Measurements from ENCODE around the gene COX20. TPM values are rescaled to one million over a fixed set of nuclear protein-coding genes. Genes with fewer than 3 reads are reported as not detected.

Gene COX20
- total RNA-seq, 1 experiment from 2014 or later, result 33.1 TPM

DNA sequence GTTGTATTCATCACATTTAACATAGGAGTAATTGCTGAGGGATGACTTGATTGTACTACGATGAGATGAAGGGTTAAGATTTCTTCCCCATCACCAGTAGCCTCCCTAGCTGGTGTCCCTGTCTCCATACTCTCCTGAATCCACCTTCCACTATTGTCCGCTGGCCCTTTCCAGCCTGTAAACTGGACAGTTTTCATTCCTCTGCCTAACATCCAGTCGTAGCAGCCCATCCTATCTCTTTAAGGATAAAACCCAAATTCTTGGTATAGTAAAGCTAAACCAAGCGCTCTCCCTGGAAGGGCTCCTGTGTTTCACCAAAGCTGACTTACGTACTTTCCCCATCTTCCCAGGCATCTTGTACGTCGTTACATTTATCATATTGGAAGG, 670 bp downstream of the COX20 start:
- Mint-ChIP-seq H3K27ac (peak overlapping the region; percentile 95), H3K36me3 (peaks cover 11% of the 10 kb centered on the region; the same call in 1 of the 2 replicates), H3K4me3 (peak overlapping the region; percentile 97), H3K27me3 (ENCODE audit: low read depth) (no peaks in the 10 kb centered on the region), H3K9me3 (no peaks in the 10 kb centered on the region), H3K4me1 (peaks cover 48% of the 10 kb centered on the region)
- DNase-seq (ENCODE audit: low spot score), result no peak
- TF ChIP-seq NFE2L1 (CRISPR knock-in tag; IDR thresholded peaks at IDR 0.05), result no peak
- TF ChIP-seq, protein P1, sequence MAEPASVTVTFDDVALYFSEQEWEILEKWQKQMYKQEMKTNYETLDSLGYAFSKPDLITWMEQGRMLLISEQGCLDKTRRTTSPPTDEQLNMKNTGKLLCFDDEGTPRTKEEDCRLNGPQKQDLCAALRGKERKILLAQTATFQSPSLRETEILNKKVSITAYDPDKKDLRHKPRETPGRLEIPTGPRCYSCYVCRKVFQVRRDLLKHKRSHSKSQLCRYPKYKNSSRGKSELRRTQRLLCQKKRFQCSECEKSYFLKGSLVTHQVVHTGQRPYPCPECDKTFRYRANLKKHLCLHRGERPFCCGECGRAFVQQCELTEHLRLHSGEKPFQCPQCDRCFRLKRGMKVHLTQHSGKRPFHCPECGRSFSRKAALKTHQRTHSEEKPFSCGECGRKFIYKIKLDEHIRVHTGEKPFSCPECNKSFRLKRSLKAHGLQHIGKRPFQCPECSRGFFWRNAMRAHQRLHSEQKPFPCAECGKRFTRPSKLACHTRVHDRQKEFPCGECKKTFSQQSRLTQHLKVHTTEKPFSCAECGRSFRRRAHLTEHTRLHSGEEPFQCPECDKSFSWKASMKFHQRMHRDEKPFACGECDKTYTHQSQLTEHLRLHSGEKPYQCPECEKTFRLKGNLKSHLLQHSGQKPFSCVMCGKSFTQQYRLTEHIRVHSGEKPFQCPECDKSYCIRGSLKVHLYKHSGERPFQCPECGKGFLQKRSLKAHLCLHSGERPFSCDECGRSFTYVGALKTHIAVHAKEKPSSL (CRISPR knock-in tag; conservative IDR thresholded peaks at IDR 0.05), result 0 out of 2 replicates have a peak, but pooled peaks have one; percentile 27
- CTCF ChIA-PET, result interaction anchor here (0.8 kb wide), 2 partner anchors 206 to 233 kb away, joined by 3 to 5 read pairs; no protein-coding TSS in a partner anchor
- no peak; the same call in 1 of the 2 replicates for ATAC-seq
- POLR2A ChIA-PET, result interaction anchor here (0.5 to 3.0 kb wide), 9 partner anchors 19 to 210 kb away, joined by 3 to 37 read pairs (median 4); partner anchors contain the start of genes DESI2 and HNRNPU

DNA sequence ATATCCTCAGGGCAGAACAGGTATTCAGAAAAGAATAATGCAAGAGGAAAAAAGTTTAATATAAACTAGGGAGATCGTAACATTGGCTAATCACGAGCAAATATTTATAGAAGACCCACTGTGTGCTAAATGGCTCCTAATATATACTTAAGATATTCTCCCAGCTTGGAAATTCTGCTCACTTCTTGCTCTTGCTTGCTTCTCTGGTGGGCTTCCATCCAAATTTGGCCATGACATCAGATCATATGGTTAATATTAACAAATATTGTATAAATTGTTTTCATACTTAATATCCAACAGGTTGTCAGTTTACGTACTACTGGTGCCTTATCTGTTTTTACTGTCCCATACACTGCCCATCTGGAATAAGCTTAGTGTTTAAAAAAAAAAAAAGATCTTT, 1.1 kb downstream of the COX20 start:
- H3K9me3 Mint-ChIP-seq, result no peaks in the 10 kb centered on the region
- ChIA-PET CTCF (interaction anchor here (0.8 to 2.0 kb wide), 2 partner anchors 206 kb away, joined by 5 to 8 read pairs; no protein-coding TSS in a partner anchor), POLR2A (interaction anchor here (0.5 to 3.0 kb wide), 8 partner anchors 19 to 210 kb away, joined by 3 to 37 read pairs (median 4); partner anchors contain the start of gene HNRNPU)
- ATAC-seq, result no peak
- DNase-seq (ENCODE audit: low spot score), result no peak
- H3K4me3 Mint-ChIP-seq, result peak overlapping the region; percentile 97
- no peaks in the 10 kb centered on the region for H3K27me3 Mint-ChIP-seq (ENCODE audit: low read depth)
- H3K27ac Mint-ChIP-seq, result peak overlapping the region; percentile 95
- TF ChIP-seq NR1H2 (CRISPR knock-in tag; IDR thresholded peaks at IDR 0.05) (no peak), ZNF121 (CRISPR knock-in tag; IDR thresholded peaks at IDR 0.05) (no peak), ATF1 (CRISPR knock-in tag; IDR thresholded peaks at IDR 0.05) (no peak), NR3C1 (CRISPR knock-in tag; conservative IDR thresholded peaks at IDR 0.05; ENCODE audit: low read depth) (no peak), TEAD4 (CRISPR knock-in tag; IDR thresholded peaks at IDR 0.05) (no peak), PRRX2 (CRISPR knock-in tag; IDR thresholded peaks at IDR 0.05) (no peak), ZNF416 (CRISPR knock-in tag; IDR thresholded peaks at IDR 0.05) (no peak), ESRRA (CRISPR knock-in tag; IDR thresholded peaks at IDR 0.05; ENCODE audit: borderline replicate concordance) (no peak), ZNF138 (CRISPR knock-in tag; conservative IDR thresholded peaks at IDR 0.05) (no peak), JAZF1 (CRISPR knock-in tag; IDR thresholded peaks at IDR 0.05) (no peak), GTF2I (CRISPR knock-in tag; conservative IDR thresholded peaks at IDR 0.05) (no peak), NR2C2 (CRISPR knock-in tag; IDR thresholded peaks at IDR 0.05) (no peak), CREB1 (CRISPR knock-in tag; IDR thresholded peaks at IDR 0.05) (no peak), ZNF396 (CRISPR knock-in tag; IDR thresholded peaks at IDR 0.05; ENCODE audit: borderline replicate concordance) (no peak), ZNF317 (CRISPR knock-in tag; IDR thresholded peaks at IDR 0.05; ENCODE audit: borderline replicate concordance, low read depth) (no peak), TCF7 (CRISPR knock-in tag; IDR thresholded peaks at IDR 0.05; ENCODE audit: low read depth) (no peak)
- TF ChIP-seq, protein P2, sequence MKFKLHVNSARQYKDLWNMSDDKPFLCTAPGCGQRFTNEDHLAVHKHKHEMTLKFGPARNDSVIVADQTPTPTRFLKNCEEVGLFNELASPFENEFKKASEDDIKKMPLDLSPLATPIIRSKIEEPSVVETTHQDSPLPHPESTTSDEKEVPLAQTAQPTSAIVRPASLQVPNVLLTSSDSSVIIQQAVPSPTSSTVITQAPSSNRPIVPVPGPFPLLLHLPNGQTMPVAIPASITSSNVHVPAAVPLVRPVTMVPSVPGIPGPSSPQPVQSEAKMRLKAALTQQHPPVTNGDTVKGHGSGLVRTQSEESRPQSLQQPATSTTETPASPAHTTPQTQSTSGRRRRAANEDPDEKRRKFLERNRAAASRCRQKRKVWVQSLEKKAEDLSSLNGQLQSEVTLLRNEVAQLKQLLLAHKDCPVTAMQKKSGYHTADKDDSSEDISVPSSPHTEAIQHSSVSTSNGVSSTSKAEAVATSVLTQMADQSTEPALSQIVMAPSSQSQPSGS (CRISPR knock-in tag; IDR thresholded peaks at IDR 0.05; ENCODE audit: borderline replicate concordance, low read depth), result no peak
- TF ChIP-seq, protein P3, sequence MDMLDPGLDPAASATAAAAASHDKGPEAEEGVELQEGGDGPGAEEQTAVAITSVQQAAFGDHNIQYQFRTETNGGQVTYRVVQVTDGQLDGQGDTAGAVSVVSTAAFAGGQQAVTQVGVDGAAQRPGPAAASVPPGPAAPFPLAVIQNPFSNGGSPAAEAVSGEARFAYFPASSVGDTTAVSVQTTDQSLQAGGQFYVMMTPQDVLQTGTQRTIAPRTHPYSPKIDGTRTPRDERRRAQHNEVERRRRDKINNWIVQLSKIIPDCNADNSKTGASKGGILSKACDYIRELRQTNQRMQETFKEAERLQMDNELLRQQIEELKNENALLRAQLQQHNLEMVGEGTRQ (CRISPR knock-in tag; IDR thresholded peaks at IDR 0.05), result no peak
- TF ChIP-seq, protein P4, sequence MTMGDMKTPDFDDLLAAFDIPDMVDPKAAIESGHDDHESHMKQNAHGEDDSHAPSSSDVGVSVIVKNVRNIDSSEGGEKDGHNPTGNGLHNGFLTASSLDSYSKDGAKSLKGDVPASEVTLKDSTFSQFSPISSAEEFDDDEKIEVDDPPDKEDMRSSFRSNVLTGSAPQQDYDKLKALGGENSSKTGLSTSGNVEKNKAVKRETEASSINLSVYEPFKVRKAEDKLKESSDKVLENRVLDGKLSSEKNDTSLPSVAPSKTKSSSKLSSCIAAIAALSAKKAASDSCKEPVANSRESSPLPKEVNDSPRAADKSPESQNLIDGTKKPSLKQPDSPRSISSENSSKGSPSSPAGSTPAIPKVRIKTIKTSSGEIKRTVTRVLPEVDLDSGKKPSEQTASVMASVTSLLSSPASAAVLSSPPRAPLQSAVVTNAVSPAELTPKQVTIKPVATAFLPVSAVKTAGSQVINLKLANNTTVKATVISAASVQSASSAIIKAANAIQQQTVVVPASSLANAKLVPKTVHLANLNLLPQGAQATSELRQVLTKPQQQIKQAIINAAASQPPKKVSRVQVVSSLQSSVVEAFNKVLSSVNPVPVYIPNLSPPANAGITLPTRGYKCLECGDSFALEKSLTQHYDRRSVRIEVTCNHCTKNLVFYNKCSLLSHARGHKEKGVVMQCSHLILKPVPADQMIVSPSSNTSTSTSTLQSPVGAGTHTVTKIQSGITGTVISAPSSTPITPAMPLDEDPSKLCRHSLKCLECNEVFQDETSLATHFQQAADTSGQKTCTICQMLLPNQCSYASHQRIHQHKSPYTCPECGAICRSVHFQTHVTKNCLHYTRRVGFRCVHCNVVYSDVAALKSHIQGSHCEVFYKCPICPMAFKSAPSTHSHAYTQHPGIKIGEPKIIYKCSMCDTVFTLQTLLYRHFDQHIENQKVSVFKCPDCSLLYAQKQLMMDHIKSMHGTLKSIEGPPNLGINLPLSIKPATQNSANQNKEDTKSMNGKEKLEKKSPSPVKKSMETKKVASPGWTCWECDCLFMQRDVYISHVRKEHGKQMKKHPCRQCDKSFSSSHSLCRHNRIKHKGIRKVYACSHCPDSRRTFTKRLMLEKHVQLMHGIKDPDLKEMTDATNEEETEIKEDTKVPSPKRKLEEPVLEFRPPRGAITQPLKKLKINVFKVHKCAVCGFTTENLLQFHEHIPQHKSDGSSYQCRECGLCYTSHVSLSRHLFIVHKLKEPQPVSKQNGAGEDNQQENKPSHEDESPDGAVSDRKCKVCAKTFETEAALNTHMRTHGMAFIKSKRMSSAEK (CRISPR knock-in tag; IDR thresholded peaks at IDR 0.05; ENCODE audit: borderline replicate concordance), result no peak
- TF ChIP-seq, protein P5, sequence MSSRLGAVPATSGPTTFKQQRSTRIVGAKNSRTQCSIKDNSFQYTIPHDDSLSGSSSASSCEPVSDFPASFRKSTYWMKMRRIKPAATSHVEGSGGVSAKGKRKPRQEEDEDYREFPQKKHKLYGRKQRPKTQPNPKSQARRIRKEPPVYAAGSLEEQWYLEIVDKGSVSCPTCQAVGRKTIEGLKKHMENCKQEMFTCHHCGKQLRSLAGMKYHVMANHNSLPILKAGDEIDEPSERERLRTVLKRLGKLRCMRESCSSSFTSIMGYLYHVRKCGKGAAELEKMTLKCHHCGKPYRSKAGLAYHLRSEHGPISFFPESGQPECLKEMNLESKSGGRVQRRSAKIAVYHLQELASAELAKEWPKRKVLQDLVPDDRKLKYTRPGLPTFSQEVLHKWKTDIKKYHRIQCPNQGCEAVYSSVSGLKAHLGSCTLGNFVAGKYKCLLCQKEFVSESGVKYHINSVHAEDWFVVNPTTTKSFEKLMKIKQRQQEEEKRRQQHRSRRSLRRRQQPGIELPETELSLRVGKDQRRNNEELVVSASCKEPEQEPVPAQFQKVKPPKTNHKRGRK (CRISPR knock-in tag; IDR thresholded peaks at IDR 0.05; ENCODE audit: borderline replicate concordance), result no peak
- peaks cover 48% of the 10 kb centered on the region for H3K4me1 Mint-ChIP-seq
- H3K36me3 Mint-ChIP-seq, result peaks cover 10% of the 10 kb centered on the region; the same call in 1 of the 2 replicates
